Fibroblast of villous mesenchyme (primary cell): Measurements from ENCODE around the gene ARHGAP6. TPM values are rescaled to one million over a fixed set of nuclear protein-coding genes. Genes with fewer than 3 reads are reported as not detected.

ENCODE experiments used
- DNase-seq: peaks from one replicate; pipeline ENCODE4 v3.0.0-alpha.2; 2010; ENCODE audit warnings: low read depth
- H3K4me3 ChIP-seq: 2 replicates; pipeline ENCODE4 v1.5.1; 2011; ENCODE audit warnings: low read depth, mild to moderate bottlenecking, low read length
- total RNA-seq: library from RNA; depleted of rRNA; stranded (reverse); fragments of >200 nt; gene quantifications from 2 replicates; pipeline ENCODE4 v1.2.3, GENCODE V29; 2012
- TF ChIP-seq, protein P1 (sequence below): IDR thresholded peaks from 2 replicates; pipeline ENCODE4 v1.5.1; 2012; ENCODE audit warnings: low read depth, mild to moderate bottlenecking, low read length; ENCODE audit not compliant: insufficient read depth

The ARHGAP6 gene
- total RNA-seq, 1 donor = 1.7 TPM

DNA sequence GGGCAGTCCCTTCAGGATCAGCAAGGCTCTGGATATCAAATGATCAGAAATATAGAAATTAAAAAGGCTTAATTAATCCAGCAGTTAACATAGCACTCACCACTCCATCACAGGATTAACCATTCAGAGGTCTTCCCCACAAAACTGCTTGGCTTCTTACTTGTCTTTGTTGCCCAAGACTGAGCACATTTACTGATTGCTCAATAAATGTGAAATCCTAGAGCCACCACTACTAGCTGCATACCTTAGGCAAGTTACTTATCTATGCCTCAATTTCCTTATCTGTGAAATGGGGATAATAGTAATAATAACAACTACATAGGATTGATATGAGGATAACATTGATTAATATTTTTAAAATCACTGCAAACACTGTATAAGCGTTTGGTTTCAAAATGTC lies 124.2 kb downstream of the ARHGAP6 start:
- DNase-seq = no peak
- no peak overlapping the region for H3K4me3 ChIP-seq
- TF ChIP-seq, protein P1, sequence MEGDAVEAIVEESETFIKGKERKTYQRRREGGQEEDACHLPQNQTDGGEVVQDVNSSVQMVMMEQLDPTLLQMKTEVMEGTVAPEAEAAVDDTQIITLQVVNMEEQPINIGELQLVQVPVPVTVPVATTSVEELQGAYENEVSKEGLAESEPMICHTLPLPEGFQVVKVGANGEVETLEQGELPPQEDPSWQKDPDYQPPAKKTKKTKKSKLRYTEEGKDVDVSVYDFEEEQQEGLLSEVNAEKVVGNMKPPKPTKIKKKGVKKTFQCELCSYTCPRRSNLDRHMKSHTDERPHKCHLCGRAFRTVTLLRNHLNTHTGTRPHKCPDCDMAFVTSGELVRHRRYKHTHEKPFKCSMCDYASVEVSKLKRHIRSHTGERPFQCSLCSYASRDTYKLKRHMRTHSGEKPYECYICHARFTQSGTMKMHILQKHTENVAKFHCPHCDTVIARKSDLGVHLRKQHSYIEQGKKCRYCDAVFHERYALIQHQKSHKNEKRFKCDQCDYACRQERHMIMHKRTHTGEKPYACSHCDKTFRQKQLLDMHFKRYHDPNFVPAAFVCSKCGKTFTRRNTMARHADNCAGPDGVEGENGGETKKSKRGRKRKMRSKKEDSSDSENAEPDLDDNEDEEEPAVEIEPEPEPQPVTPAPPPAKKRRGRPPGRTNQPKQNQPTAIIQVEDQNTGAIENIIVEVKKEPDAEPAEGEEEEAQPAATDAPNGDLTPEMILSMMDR = no peak

DNA sequence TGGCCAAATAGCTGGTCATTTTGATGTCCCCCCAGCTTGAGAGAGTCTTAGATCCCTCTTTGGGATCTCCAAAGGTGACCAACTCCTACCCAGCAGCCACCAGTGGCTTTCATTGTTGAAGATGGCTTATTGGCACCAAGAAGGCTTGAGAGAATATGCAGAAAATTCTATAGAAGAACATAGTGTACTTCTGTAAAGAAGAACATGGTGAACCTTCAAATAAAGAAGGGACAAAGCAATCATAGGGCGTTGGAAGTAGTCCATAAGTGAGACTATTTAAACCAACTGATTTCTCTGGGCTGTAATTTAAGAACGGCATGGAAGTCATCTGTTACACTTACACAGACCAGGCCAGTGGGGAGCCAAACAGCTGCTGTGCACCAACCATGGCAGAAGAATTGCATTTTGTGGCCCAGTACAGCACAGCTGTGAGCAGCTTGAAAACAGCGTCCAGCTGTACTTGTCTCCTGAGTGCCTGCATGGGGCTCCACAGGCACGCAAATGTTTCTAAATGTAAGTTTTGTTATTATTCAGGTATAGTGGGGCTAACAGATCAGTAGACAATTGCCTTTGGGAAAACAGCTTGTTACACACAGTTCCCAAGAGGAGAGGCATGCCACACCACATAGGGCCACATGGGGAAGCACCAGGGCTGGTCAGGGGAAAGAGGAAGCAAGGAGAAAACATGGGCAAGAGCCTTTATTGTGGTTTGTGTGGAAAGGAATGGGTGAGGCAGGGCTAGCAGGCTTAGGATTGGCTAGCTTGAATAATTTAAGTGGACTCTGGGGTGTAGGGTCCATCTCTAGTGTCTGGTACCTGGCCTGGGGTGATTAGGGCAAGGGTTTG lies 125.0 kb downstream of the ARHGAP6 start:
- no peak for DNase-seq
- TF ChIP-seq, protein P1 = peak; percentile 30
- H3K4me3 ChIP-seq = no peak overlapping the region

DNA sequence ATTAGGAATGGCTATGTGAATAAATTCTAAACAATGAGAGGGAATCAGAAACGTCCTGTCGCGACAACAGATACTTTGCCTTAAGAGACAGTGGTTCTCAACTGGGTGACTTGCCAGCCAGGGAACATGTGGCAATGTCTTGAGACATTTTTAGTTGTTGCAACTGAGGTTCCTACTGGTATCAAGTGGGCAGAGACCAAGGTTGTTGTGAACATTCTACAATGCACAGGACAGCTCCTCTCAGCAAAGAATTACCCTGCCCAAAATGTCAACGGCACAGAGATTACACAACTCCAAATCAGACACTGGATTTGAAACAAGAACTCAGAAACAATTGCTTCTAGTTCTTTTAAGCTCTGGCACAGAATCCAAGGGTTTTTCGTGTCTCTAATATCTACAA lies 128.6 kb downstream of the ARHGAP6 start:
- DNase-seq = no peak
- TF ChIP-seq, protein P1 = no peak
- H3K4me3 ChIP-seq = no peak overlapping the region

DNA sequence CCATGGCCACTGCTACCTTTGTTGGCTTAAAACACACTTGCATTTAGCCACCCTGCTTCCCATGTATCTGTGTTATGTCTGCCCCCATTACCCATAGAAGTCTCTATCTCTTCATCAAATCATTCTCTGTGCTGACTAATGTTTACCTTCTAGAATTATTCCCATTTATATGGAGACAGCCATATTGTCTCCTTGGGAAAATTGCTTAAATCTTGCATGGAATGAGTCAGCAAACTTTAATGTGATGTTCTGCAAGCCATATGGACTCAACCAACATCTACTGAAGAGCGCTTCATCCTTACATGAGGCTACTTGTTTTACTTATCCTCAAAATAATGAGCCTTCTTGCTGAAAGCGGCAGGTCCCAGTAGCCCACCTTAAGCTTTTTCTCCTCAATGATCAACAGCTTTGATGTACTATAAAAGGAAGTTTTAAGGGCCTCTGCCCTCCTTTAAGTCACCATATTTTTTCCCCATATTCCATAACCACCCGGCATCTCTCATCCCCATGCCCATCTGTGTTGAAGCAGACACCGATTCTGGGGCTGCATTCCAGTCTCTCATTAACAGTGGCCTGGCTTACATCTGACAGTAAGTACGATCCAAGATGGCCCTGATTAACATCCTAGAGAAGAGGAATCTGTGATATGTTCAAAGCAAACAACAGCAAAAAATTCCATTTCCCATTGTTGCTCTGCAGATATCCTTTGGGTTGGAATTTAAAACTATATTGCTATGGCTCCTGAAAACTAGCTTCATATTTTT lies 130.4 kb downstream of the ARHGAP6 start:
- H3K4me3 ChIP-seq = no peak overlapping the region
- peak; percentile 16 for DNase-seq
- TF ChIP-seq, protein P1 = no peak

DNA sequence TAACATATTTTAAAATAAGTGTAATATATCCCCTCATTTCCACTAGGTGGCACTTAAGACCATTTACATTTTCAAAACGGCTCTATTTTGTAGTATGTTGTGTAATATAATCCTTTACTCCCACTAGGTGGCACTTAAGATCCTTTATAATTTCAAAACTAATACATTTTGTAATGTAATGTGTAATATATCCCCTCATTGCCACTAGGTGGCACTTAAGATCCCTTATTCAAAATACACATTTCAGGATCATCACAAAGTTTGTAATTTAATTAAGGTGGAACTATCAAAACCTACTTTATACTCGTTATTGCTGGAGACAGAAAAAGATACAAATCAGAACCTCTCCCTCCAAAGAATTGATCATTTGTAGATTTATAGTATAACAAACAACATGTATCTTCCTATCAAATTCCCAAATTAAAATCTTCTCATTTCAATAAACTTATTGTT lies 132.5 kb downstream of the ARHGAP6 start:
- no peak overlapping the region for H3K4me3 ChIP-seq
- TF ChIP-seq, protein P1 = peak; percentile 64
- DNase-seq = peak; percentile 89

DNA sequence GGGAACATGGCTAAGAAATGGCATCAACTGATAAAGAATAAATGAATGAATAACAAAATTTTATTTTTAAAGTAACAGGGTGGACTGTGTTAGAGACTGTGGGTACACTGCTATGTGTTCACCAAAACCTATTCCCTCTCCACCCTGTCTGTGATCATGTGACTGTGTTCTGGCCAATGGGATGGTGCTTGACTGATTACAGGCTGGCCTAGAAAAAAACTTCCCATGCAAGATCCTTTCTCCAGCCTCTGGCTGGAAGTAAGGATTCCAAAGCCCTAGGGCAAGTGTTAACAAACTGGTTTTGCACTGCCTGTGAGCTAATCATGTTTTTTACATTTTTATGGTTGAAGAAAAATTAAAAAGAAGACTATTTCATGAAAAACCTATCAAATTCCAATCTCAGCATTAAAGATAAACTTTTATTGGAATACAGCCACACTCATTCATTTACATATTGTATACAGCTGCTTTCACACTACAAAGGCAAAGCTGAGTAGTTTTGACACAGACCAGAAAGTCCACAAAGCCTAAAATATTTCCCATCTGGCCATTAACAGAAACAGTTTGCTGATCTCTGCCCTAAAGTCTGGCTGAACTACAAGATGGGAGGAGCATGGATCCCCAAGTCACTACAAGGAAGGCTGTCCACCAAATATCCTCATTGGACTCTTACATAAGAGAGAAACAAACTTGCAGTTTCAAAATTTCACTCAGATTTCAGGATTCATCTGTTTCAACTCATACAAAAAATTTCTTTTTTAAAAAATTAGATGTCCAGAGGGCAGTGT lies 133.2 kb downstream of the ARHGAP6 start:
- no peak overlapping the region for H3K4me3 ChIP-seq
- DNase-seq = peak; percentile 80
- TF ChIP-seq, protein P1 = no peak
